ENCODE data around the gene ZNF302.
"Not testable (repeated sequence)": the region's sequence is repeated elsewhere in the genome, so short reads cannot be mapped to it uniquely, and the experiment has no call there.

- not testable (repeated sequence) for TF ChIP-seq CTCF (conservative IDR thresholded peaks at IDR 0.05); EZH2 (IDR thresholded peaks at IDR 0.05; ENCODE audit: low read depth)
Observed at GRCh38 chr19:34685266-34685665, 7.8 kb downstream of the ZNF302 start.
